ENCODE data around the gene ZNF383.

GRCh38 chr19:37227996-37228395 is 10.0 kb downstream of the ZNF383 start:
- TF ChIP-seq POLR2A (IDR thresholded peaks at IDR 0.05) (no peak), CTCF (IDR thresholded peaks at IDR 0.05) (peak; percentile 25 to 54 (median 46))
